GM19023 (cell line): ENCODE data around the gene PRMT7.

Source experiments
- ATAC-seq: cut with Tn5 transposase; IDR thresholded peaks from one replicate; pipeline ENCODE4 v1.9.1; 2021; ENCODE audit warnings: mild to moderate bottlenecking, moderate library complexity; ENCODE audit not compliant: unreplicated experiment

The PRMT7 gene

GRCh38 chr16:68387301-68387700, 76.5 kb downstream of the PRMT7 start:
- no peak for ATAC-seq

GRCh38 chr16:68388124-68388523, 77.3 kb downstream of the PRMT7 start:
- no peak for ATAC-seq

GRCh38 chr16:68389006-68389405, 78.2 kb downstream of the PRMT7 start:
- no peak for ATAC-seq

GRCh38 chr16:68389750-68390371, 79.0 kb downstream of the PRMT7 start:
- ATAC-seq, result no peak

GRCh38 chr16:68393333-68393732, 82.5 kb downstream of the PRMT7 start:
- ATAC-seq, result no peak

GRCh38 chr16:68395167-68395786, 84.5 kb downstream of the PRMT7 start:
- no peak for ATAC-seq

GRCh38 chr16:68395815-68396214, 85.0 kb downstream of the PRMT7 start:
- ATAC-seq, result no peak

- ATAC-seq, result no peak
Observed at GRCh38 chr16:68396481-68396880, 85.7 kb downstream of the PRMT7 start.

GRCh38 chr16:68397710-68398201, 86.9 kb downstream of the PRMT7 start:
- no peak for ATAC-seq

GRCh38 chr16:68399456-68399855, 88.6 kb downstream of the PRMT7 start:
- ATAC-seq, result no peak

- no peak for ATAC-seq
Observed at GRCh38 chr16:68400083-68400923, 89.5 kb downstream of the PRMT7 start.

GRCh38 chr16:68400924-68401460, 90.2 kb downstream of the PRMT7 start:
- no peak for ATAC-seq

GRCh38 chr16:68401871-68402747, 91.3 kb downstream of the PRMT7 start:
- no peak for ATAC-seq

GRCh38 chr16:68402748-68403040, 91.9 kb downstream of the PRMT7 start:
- ATAC-seq, result no peak

- no peak for ATAC-seq
Observed at GRCh38 chr16:68403177-68403576, 92.4 kb downstream of the PRMT7 start.

GRCh38 chr16:68403704-68404103, 92.9 kb downstream of the PRMT7 start:
- no peak for ATAC-seq

- no peak for ATAC-seq
Observed at GRCh38 chr16:68404736-68405345, 94.0 kb downstream of the PRMT7 start.

- no peak for ATAC-seq
Observed at GRCh38 chr16:68406458-68407152, 95.8 kb downstream of the PRMT7 start.
